GM12892 (cell line): ENCODE results near the gene TTC39B.

Source experiments
- POLR2A ChIP-seq: IDR thresholded peaks from 2 replicates; pipeline ENCODE4 v1.6.1; 2011; ENCODE audit warnings: low read depth, low read length, control low read depth
- POLR2AphosphoS5 ChIP-seq: IDR thresholded peaks from 2 replicates; pipeline ENCODE4 v1.6.1; 2011; ENCODE audit warnings: low read depth, low read length, control low read depth
- TAF1 ChIP-seq: IDR thresholded peaks from 2 replicates; pipeline ENCODE4 v1.6.1; 2011; ENCODE audit warnings: low read depth, mild to moderate bottlenecking, control low read depth, low read length, borderline replicate concordance

GRCh38 chr9:15306757-15307522 is at the start of gene TTC39B:
- TF ChIP-seq POLR2A (no peak), TAF1 (no peak), POLR2AphosphoS5 (no peak)
